ENCODE data around the gene TRIM5.
A peak's percentile ranks its signal among the peaks of the same experiment; 100 is the strongest.
"Not testable (repeated sequence)": the region's sequence is repeated elsewhere in the genome, so short reads cannot be mapped to it uniquely, and the experiment has no call there.

TRIM5 gene

GRCh38 chr11:5695580-5695979, 10.7 kb upstream of the TRIM5 start:
- Mint-ChIP-seq H3K27me3 (no peaks in the 10 kb centered on the region), H3K4me3 (no peak overlapping the region), H3K27ac (no peak overlapping the region), H3K4me1 (peaks cover 73% of the 10 kb centered on the region), H3K9me3 (no peaks in the 10 kb centered on the region)
- DNase-seq (no peak), ATAC-seq (no peak)

- DNase-seq, result no peak
- H3K27ac Mint-ChIP-seq, result no peak overlapping the region
- peak overlapping the region; percentile 61 to 66 for H3K4me3 Mint-ChIP-seq
- H3K9me3 Mint-ChIP-seq, result no peaks in the 10 kb centered on the region
- peaks cover 64% of the 10 kb centered on the region for H3K4me1 Mint-ChIP-seq
- H3K27me3 Mint-ChIP-seq, result no peaks in the 10 kb centered on the region
- no peak for ATAC-seq
Observed at GRCh38 chr11:5694642-5695041, 9.8 kb upstream of the TRIM5 start.

- no peak for ATAC-seq
- peak overlapping the region; percentile 69 to 98 for H3K27ac Mint-ChIP-seq
- H3K27me3 Mint-ChIP-seq, result no peaks in the 10 kb centered on the region
- DNase-seq, result no peak
- peaks cover 56% of the 10 kb centered on the region for H3K4me1 Mint-ChIP-seq
- H3K4me3 Mint-ChIP-seq, result peak overlapping the region; percentile 93 to 97
- H3K9me3 Mint-ChIP-seq, result no peaks in the 10 kb centered on the region
Observed at GRCh38 chr11:5691964-5692361, 7.1 kb upstream of the TRIM5 start.

GRCh38 chr11:5691238-5691963, 6.5 kb upstream of the TRIM5 start:
- not testable (repeated sequence) for H3K27me3 Mint-ChIP-seq, H3K9me3 Mint-ChIP-seq
- peaks cover 50% of the 10 kb centered on the region for H3K4me1 Mint-ChIP-seq

GRCh38 chr11:5690736-5691135, 5.9 kb upstream of the TRIM5 start:
- peak in 1 of 2 donors; percentile 13 for DNase-seq
- ATAC-seq, result peak; percentile 7
- peaks cover 48% of the 10 kb centered on the region for H3K4me1 Mint-ChIP-seq
- H3K9me3 Mint-ChIP-seq, result no peaks in the 10 kb centered on the region
- H3K4me3 Mint-ChIP-seq, result peak overlapping the region; percentile 93 to 97
- peak overlapping the region; percentile 98 to 99 for H3K27ac Mint-ChIP-seq
- H3K27me3 Mint-ChIP-seq, result no peaks in the 10 kb centered on the region

More at GRCh38 chr11:5691238-5691963, 6.5 kb upstream of the TRIM5 start:
- ATAC-seq, DNase-seq: not testable (repeated sequence)
- Mint-ChIP-seq H3K27ac (peak overlapping the region; percentile 98 to 99), H3K4me3 (peak overlapping the region; percentile 93 to 97)

GRCh38 chr11:5690216-5690615, 5.3 kb upstream of the TRIM5 start:
- peak overlapping the region; percentile 93 to 97 for H3K4me3 Mint-ChIP-seq
- peak overlapping the region; percentile 98 to 99 for H3K27ac Mint-ChIP-seq
- DNase-seq, result peak in 1 of 2 donors; percentile 12
- H3K4me1 Mint-ChIP-seq, result peaks cover 48% of the 10 kb centered on the region
- no peaks in the 10 kb centered on the region for H3K27me3 Mint-ChIP-seq
- H3K9me3 Mint-ChIP-seq, result no peaks in the 10 kb centered on the region
- peak; percentile 2 for ATAC-seq

GRCh38 chr11:5689551-5689983, 4.7 kb upstream of the TRIM5 start, which contains the start of gene TRIM22:
Gene TRIM22, plus strand, starts transcription at chr11:5689790. Its CDS starts 6,443 bp downstream, at chr11:5696233.
- ATAC-seq (peak; percentile 83), DNase-seq (peak; percentile 56 to 74)
- Mint-ChIP-seq H3K27ac (peak within 1 kb of the TSS; percentile 98 to 99), H3K4me1 (peaks cover 46% of the 10 kb centered on the region), H3K4me3 (peak within 1 kb of the TSS; percentile 93 to 97), H3K9me3 (no peaks in the 10 kb centered on the region), H3K27me3 (no peaks in the 10 kb centered on the region)

- no peaks in the 10 kb centered on the region for H3K9me3 Mint-ChIP-seq
- peak overlapping the region; percentile 82 to 85 for H3K27ac Mint-ChIP-seq
- DNase-seq (no peak), ATAC-seq (no peak)
- H3K27me3 Mint-ChIP-seq, result no peaks in the 10 kb centered on the region
- peaks cover 44% of the 10 kb centered on the region for H3K4me1 Mint-ChIP-seq
- H3K4me3 Mint-ChIP-seq, result peak overlapping the region; percentile 27 to 93
Observed at GRCh38 chr11:5688482-5688881, 3.6 kb upstream of the TRIM5 start.

GRCh38 chr11:5686426-5686825, 1.6 kb upstream of the TRIM5 start:
- no peak for DNase-seq
- no peak for ATAC-seq
- H3K4me3 Mint-ChIP-seq, result no peak overlapping the region
- H3K9me3 Mint-ChIP-seq, result no peaks in the 10 kb centered on the region
- no peak overlapping the region for H3K27ac Mint-ChIP-seq
- H3K4me1 Mint-ChIP-seq, result peaks cover 42% of the 10 kb centered on the region
- no peaks in the 10 kb centered on the region for H3K27me3 Mint-ChIP-seq

- peak overlapping the region; percentile 94 to 95 for H3K27ac Mint-ChIP-seq
- no peaks in the 10 kb centered on the region for H3K9me3 Mint-ChIP-seq
- peak; percentile 16 for ATAC-seq
- H3K4me1 Mint-ChIP-seq, result peaks cover 59% of the 10 kb centered on the region
- peak overlapping the region; percentile 84 to 92 for H3K4me3 Mint-ChIP-seq
- H3K27me3 Mint-ChIP-seq, result no peaks in the 10 kb centered on the region
- DNase-seq, result no peak
Observed at GRCh38 chr11:5684036-5684645, 733 bp downstream of the TRIM5 start.

- Mint-ChIP-seq H3K4me3 (peak overlapping the region; percentile 84 to 92), H3K27ac (peak overlapping the region; percentile 66 to 95), H3K4me1 (peaks cover 60% of the 10 kb centered on the region)
- peak; percentile 58 to 67 for DNase-seq
- not testable (repeated sequence) for ATAC-seq, H3K9me3 Mint-ChIP-seq, H3K27me3 Mint-ChIP-seq
Observed at GRCh38 chr11:5683620-5684019, 1.3 kb downstream of the TRIM5 start.

GRCh38 chr11:5682890-5683441, 1.9 kb downstream of the TRIM5 start:
- DNase-seq, ATAC-seq, H3K27ac Mint-ChIP-seq: not testable (repeated sequence)

GRCh38 chr11:5679811-5680210, 5.1 kb downstream of the TRIM5 start:
- peaks cover 40% of the 10 kb centered on the region for H3K4me1 Mint-ChIP-seq
- H3K9me3 Mint-ChIP-seq, result no peaks in the 10 kb centered on the region
- H3K27ac Mint-ChIP-seq, result peak overlapping the region in 1 of 2 donors; percentile 8
- ATAC-seq (no peak), DNase-seq (no peak)
- H3K27me3 Mint-ChIP-seq, result no peaks in the 10 kb centered on the region
- H3K4me3 Mint-ChIP-seq, result no peak overlapping the region

More at GRCh38 chr11:5682890-5683441, 1.9 kb downstream of the TRIM5 start:
- H3K4me1 Mint-ChIP-seq, result peaks cover 56% of the 10 kb centered on the region
- not testable (repeated sequence) for H3K27me3 Mint-ChIP-seq, H3K9me3 Mint-ChIP-seq
- peak overlapping the region; percentile 84 to 92 for H3K4me3 Mint-ChIP-seq

- Mint-ChIP-seq H3K27ac (no peak overlapping the region), H3K4me3 (no peak overlapping the region), H3K9me3 (no peaks in the 10 kb centered on the region), H3K27me3 (no peaks in the 10 kb centered on the region), H3K4me1 (peaks cover 30% of the 10 kb centered on the region)
- DNase-seq (no peak), ATAC-seq (no peak)
Observed at GRCh38 chr11:5674391-5674790, 10.5 kb downstream of the TRIM5 start.

GRCh38 chr11:5671831-5672230, 13.0 kb downstream of the TRIM5 start:
- no peak for ATAC-seq
- Mint-ChIP-seq H3K9me3 (no peaks in the 10 kb centered on the region), H3K27me3 (no peaks in the 10 kb centered on the region), H3K4me3 (no peak overlapping the region), H3K27ac (no peak overlapping the region), H3K4me1 (peaks cover 19% of the 10 kb centered on the region)
- no peak for DNase-seq

- DNase-seq (no peak), ATAC-seq (no peak)
- Mint-ChIP-seq H3K27ac (no peak overlapping the region), H3K9me3 (no peaks in the 10 kb centered on the region), H3K4me1 (no peaks in the 10 kb centered on the region), H3K4me3 (no peak overlapping the region), H3K27me3 (no peaks in the 10 kb centered on the region)
Observed at GRCh38 chr11:5666402-5666793, 18.5 kb downstream of the TRIM5 start.
